ENCODE data around the gene ERCC1.

GRCh38 chr19:45405435-45406225, 18.1 kb downstream of the ERCC1 start:
- TF ChIP-seq CTCF (IDR thresholded peaks at IDR 0.05; ENCODE audit: low read depth, low read length, poor library complexity, severe bottlenecking): no peak
- TF ChIP-seq EZH2phosphoT487 (IDR thresholded peaks at IDR 0.05; ENCODE audit: borderline replicate concordance, low read length): no peak

All from DOHH2 (cell line).